ENCODE results near the gene IBA57. TPM values are rescaled to one million over a fixed set of nuclear protein-coding genes. Genes with fewer than 3 reads are reported as not detected.

IBA57 gene
- polyA plus RNA-seq, 2 of the 4 experiments (the other 2 are of a cell fraction), result 1.5 to 2.2 TPM

DNA sequence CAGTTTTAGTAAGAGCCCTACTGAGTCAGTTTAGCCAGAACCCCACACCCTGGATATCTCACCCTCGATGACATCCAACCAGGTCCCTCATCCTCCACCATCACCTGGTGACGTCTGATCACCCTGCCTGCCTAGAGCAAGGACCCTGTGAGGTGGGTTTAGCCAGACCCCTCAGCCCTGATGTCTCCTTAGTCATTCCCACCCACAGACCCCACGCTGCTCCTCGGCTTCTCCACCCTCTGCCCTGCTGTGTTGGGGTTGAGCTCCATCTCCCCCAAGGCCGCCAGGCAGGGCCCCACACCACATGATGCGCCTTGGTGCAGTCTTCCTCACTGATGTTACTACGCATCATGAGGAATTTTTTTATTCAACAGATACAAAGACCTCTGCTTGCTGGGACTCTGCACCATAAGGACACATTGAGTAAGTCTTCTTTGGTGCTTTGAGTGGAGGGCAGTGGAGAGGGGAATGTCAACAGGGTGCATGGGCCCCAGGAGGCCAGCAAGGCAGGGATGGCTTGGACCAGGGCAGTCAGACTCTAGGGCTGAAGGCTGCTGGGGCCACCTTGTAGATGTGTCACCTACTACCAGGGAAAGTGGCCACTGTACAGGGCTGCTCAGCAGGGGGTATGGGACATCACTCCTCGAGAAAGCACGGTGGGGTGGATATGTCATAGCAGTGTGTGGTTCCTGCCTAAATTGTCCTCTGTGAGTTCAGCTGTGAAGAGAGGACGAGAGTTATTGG lies 1.7 kb upstream of the IBA57 start:
- H3K4me3 ChIP-seq, result no peak overlapping the region

DNA sequence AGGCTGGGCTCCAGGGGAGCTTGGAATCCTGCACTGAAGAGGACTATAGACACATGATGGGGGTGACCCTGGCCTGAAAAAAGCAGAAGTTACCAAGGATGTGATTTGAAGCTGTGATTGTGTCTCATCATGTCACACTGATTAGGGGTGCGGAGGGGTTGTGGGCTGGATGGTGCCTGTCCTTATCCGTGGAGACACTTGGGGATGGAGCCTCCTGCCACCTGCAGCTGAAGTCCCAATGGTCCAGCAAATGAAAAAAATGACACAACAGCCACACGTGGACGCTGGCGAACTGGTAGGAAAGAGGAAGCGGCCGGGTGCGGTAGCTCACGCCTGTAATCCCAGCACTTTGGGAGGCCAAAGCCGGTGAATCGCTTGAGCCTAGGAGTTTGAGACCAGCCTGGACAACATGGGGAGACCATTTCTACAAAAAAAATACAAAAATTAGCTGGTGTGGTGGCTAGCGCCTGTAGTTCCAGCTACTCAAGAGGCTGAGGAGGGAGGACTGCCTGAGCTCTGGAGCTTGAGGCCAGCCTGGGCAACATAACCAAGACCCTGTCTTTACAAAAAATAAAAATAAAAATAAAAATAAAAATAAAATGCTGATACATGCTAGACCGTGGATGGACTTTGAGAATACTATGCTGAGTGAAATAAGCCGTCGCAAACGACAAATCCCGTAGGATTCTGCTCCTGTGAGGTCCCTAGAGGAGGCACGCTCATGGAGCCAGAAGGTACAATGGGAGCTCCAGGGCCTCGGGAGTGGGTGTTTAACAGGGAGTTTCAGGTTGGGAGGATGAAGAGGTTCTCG lies 838 bp upstream of the IBA57 start:
- ChIA-PET POLR2A (interaction anchor here (0.6 to 3.4 kb wide), 20 partner anchors 9 to 293 kb away, joined by 3 to 35 read pairs (median 6); partner anchors contain the start of genes ARF1 and GUK1), CTCF (interaction anchor here (0.6 to 7.4 kb wide), 22 partner anchors 10 to 350 kb away, joined by 3 to 89 read pairs (median 5); no protein-coding TSS in a partner anchor)
- WGBS (ENCODE audit: missing lambda C conversion rate), result 54% methylated on average over 20 of the region's 20 CpGs
- Histone ChIP-seq H3K9me3 (no peaks in the 10 kb centered on the region), H3K4me3 (peak overlapping the region; percentile 50), H3K4me2 (peak overlapping the region; percentile 87), H3K4me1 (peaks cover 11% of the 10 kb centered on the region; the same call in 2 of the 3 replicates), H3K27ac (peak overlapping the region; percentile 79 to 88)
- DNase-seq (ENCODE audit: low read depth in 1 of 2, low spot score in 1 of 2) (no peak), FAIRE-seq (no peak), ATAC-seq (peak; percentile 9 to 25)
- TF ChIP-seq RAD21 (conservative IDR thresholded peaks at IDR 0.05 in 1 of 2, IDR thresholded peaks at IDR 0.05 in 1 of 2) (no peak), EHMT2 (IDR thresholded peaks at IDR 0.05; ENCODE audit: low read depth) (no peak), CHD4 (IDR thresholded peaks at IDR 0.05; ENCODE audit: borderline replicate concordance) (no peak), HOXB13 (CRISPR knock-in tag; IDR thresholded peaks at IDR 0.05; ENCODE audit: low read depth) (no peak), ZSCAN20 (CRISPR knock-in tag; IDR thresholded peaks at IDR 0.05) (no peak), GATA3 (IDR thresholded peaks at IDR 0.05; ENCODE audit: borderline replicate concordance) (no peak), NPAS2 (CRISPR knock-in tag; IDR thresholded peaks at IDR 0.05; ENCODE audit: borderline replicate concordance) (no peak)
- TF ChIP-seq, protein P1, sequence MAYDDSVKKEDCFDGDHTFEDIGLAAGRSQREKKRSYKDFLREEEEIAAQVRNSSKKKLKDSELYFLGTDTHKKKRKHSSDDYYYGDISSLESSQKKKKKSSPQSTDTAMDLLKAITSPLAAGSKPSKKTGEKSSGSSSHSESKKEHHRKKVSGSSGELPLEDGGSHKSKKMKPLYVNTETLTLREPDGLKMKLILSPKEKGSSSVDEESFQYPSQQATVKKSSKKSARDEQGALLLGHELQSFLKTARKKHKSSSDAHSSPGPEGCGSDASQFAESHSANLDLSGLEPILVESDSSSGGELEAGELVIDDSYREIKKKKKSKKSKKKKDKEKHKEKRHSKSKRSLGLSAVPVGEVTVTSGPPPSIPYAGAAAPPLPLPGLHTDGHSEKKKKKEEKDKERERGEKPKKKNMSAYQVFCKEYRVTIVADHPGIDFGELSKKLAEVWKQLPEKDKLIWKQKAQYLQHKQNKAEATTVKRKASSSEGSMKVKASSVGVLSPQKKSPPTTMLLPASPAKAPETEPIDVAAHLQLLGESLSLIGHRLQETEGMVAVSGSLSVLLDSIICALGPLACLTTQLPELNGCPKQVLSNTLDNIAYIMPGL (CRISPR knock-in tag; IDR thresholded peaks at IDR 0.05; ENCODE audit: borderline replicate concordance), result no peak

More for the DNA sequence above, 1.7 kb upstream of the IBA57 start:
- POLR2A ChIA-PET, result interaction anchor here (1.8 to 3.4 kb wide), 2 partner anchors 12 to 23 kb away, joined by 19 to 35 read pairs; partner anchors contain the start of gene GUK1
- 95% methylated on average over 10 of the region's 10 CpGs for WGBS (ENCODE audit: missing lambda C conversion rate)
- Histone ChIP-seq H3K9me3 (no peaks in the 10 kb centered on the region), H3K4me1 (peaks cover 11% of the 10 kb centered on the region; the same call in 2 of the 3 replicates), H3K4me2 (no peak overlapping the region), H3K27ac (peak overlapping the region in 1 of 2 experiments; percentile 88; a peak in 2 of 6 replicates)
- CTCF ChIA-PET, result interaction anchor here (2.0 to 7.4 kb wide), 5 partner anchors 10 to 351 kb away, joined by 8 to 89 read pairs (median 11); no protein-coding TSS in a partner anchor
- TF ChIP-seq ZC3H11A (IDR thresholded peaks at IDR 0.05) (no peak), RCOR1 (IDR thresholded peaks at IDR 0.05; ENCODE audit: low read depth, low read length) (no peak), MYC (IDR thresholded peaks at IDR 0.05; ENCODE audit: borderline replicate concordance, low read length) (no peak), HOXA7 (CRISPR knock-in tag; IDR thresholded peaks at IDR 0.05) (no peak), PHF8 (IDR thresholded peaks at IDR 0.05; ENCODE audit: borderline replicate concordance, low read depth) (no peak), HEYL (CRISPR knock-in tag; IDR thresholded peaks at IDR 0.05) (no peak), RNF2 (IDR thresholded peaks at IDR 0.05; ENCODE audit: borderline replicate concordance, low read depth) (no peak), NFE2L2 (conservative IDR thresholded peaks at IDR 0.05; ENCODE audit: low read length) (no peak), KDM5A (IDR thresholded peaks at IDR 0.05) (no peak), HOXB5 (CRISPR knock-in tag; IDR thresholded peaks at IDR 0.05) (no peak)
- TF ChIP-seq, protein P2, sequence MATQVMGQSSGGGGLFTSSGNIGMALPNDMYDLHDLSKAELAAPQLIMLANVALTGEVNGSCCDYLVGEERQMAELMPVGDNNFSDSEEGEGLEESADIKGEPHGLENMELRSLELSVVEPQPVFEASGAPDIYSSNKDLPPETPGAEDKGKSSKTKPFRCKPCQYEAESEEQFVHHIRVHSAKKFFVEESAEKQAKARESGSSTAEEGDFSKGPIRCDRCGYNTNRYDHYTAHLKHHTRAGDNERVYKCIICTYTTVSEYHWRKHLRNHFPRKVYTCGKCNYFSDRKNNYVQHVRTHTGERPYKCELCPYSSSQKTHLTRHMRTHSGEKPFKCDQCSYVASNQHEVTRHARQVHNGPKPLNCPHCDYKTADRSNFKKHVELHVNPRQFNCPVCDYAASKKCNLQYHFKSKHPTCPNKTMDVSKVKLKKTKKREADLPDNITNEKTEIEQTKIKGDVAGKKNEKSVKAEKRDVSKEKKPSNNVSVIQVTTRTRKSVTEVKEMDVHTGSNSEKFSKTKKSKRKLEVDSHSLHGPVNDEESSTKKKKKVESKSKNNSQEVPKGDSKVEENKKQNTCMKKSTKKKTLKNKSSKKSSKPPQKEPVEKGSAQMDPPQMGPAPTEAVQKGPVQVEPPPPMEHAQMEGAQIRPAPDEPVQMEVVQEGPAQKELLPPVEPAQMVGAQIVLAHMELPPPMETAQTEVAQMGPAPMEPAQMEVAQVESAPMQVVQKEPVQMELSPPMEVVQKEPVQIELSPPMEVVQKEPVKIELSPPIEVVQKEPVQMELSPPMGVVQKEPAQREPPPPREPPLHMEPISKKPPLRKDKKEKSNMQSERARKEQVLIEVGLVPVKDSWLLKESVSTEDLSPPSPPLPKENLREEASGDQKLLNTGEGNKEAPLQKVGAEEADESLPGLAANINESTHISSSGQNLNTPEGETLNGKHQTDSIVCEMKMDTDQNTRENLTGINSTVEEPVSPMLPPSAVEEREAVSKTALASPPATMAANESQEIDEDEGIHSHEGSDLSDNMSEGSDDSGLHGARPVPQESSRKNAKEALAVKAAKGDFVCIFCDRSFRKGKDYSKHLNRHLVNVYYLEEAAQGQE (IDR thresholded peaks at IDR 0.05), result no peak
- TF ChIP-seq, protein P3, sequence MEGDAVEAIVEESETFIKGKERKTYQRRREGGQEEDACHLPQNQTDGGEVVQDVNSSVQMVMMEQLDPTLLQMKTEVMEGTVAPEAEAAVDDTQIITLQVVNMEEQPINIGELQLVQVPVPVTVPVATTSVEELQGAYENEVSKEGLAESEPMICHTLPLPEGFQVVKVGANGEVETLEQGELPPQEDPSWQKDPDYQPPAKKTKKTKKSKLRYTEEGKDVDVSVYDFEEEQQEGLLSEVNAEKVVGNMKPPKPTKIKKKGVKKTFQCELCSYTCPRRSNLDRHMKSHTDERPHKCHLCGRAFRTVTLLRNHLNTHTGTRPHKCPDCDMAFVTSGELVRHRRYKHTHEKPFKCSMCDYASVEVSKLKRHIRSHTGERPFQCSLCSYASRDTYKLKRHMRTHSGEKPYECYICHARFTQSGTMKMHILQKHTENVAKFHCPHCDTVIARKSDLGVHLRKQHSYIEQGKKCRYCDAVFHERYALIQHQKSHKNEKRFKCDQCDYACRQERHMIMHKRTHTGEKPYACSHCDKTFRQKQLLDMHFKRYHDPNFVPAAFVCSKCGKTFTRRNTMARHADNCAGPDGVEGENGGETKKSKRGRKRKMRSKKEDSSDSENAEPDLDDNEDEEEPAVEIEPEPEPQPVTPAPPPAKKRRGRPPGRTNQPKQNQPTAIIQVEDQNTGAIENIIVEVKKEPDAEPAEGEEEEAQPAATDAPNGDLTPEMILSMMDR (IDR thresholded peaks at IDR 0.05), result no peak
- TF ChIP-seq, protein P4, sequence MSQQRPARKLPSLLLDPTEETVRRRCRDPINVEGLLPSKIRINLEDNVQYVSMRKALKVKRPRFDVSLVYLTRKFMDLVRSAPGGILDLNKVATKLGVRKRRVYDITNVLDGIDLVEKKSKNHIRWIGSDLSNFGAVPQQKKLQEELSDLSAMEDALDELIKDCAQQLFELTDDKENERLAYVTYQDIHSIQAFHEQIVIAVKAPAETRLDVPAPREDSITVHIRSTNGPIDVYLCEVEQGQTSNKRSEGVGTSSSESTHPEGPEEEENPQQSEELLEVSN (IDR thresholded peaks at IDR 0.05; ENCODE audit: borderline replicate concordance, low read depth), result no peak
- FAIRE-seq (no peak), DNase-seq (ENCODE audit: low read depth in 1 of 2, low spot score in 1 of 2) (no peak), ATAC-seq (no peak)

All from A549 (cell line).